Effector CD8-positive, alpha-beta T cell (primary cell): ENCODE data around the gene GH1.
"Not testable (repeated sequence)": the region's sequence is repeated elsewhere in the genome, so short reads cannot be mapped to it uniquely, and the experiment has no call there.

Experiments used
- DNase-seq: peaks from one replicate; lab custom pipeline; 2025; lab: John Stamatoyannopoulos, UW

GH1 gene

DNA sequence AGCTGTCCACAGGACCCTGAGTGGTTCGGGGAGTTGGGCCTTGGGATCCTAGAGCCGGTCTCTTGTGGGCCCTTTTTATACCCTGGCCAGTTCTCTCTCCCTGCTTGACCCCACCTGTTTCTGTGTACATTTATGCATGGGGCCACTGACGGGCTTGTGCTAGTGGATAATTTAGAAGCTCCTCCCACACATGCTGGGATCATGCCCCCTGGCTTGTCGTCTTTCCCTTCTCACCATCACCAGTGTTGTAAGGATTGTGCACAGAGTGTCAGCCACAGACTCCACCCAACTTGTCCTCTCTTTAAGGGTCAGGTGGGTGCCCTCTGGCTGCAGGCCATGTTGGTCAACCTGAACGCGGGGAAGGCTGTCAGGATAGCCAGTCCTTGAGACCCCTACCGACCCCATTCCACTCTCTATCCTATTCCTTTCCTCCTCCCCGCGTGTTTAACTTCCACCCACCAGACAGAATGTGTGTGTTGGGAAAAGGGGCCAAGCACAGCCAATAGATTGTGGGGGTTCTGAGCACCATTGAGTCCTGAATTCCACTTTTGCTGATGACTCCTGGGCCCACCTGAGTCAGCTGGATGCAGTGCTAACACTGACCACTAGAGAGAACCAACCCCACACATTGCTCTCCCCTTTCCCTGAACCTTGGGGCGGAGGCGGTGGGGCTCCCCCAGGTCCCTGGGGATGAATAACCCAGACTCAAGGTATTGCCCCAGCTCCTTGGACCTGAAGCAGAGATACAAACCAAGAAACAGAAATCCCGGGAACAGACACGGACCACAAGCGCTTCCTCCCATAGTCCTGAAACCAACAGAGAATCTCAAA, 21.9 kb downstream of the GH1 start, which contains the start of gene CSH1:
CSH1 (minus strand) TSS at position 51 of the 831 bp plus-strand sequence. CDS start 63 bp downstream, outside the sequence.
- DNase-seq = not testable (repeated sequence)

DNA sequence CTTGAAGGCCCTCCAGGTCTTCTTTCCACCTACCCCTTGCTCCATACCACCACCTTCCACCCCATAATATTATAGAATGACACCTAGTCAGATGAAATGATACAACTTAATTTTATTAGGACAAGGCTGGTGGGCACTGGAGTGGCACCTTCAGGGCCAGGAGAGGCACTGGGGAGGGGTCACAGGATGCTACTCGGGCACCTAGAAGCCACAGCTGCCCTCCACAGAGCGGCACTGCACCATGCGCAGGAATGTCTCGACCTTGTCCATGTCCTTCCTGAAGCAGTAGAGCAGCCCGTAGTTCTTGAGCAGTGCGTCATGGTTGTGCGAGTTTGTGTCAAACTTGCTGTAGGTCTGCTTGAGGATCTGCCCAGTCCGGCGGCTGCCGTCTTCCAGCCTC, 23.8 kb downstream of the GH1 start:
- DNase-seq = not testable (repeated sequence)

DNA sequence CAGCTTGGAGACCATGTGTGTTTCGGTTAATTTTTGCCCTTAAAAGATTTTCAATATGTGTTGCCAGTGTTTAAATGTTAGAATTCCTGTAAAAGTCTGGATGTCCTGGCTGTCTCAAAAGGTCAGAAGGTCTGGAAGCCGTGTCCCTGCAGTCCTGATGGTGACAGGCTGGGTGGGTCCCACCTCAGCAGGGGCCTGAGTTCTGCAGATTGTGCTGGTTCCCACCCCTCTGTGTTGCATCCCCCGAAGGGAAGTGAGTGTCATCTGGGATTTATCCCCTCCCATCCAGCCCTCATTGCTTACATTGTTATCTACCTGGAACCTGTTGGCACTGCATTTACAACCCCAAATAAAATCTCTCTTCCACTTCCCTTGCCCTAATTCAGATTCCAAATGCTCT, 24.6 kb downstream of the GH1 start:
- DNase-seq = not testable (repeated sequence)

DNA sequence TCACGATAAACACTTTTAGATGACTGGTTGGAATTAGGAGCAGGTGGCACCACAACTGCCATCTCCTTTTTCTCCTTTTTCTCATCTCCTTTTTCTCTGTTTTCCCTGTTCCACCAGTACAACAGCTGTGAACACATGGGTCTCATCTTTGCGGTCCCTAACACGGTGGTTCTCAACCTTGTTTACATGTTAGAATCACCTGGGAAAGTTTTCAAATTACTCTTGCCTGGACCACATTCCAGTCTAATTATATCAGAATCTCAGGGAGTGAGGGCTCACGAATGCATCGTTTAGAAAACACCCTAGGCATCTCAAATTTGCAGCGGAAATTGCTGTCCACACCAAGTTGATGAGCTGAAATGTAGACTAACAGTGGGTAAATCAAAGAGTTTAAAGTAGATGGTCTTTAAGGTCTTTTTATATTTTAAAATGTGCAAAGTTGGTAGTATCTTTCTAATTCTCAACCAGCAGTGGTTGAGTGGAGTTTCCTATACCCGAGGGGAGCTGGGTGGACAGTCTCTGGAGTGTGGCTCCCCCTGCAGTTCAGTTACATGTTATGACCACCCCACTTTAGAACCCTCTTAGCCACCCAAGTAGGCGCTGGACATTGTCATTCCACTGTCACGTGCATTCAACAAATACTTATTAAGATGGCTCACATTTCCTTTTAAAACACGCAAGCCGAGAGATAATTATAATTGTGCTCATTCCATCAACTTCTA, 26.2 kb downstream of the GH1 start:
- DNase-seq = not testable (repeated sequence)

DNA sequence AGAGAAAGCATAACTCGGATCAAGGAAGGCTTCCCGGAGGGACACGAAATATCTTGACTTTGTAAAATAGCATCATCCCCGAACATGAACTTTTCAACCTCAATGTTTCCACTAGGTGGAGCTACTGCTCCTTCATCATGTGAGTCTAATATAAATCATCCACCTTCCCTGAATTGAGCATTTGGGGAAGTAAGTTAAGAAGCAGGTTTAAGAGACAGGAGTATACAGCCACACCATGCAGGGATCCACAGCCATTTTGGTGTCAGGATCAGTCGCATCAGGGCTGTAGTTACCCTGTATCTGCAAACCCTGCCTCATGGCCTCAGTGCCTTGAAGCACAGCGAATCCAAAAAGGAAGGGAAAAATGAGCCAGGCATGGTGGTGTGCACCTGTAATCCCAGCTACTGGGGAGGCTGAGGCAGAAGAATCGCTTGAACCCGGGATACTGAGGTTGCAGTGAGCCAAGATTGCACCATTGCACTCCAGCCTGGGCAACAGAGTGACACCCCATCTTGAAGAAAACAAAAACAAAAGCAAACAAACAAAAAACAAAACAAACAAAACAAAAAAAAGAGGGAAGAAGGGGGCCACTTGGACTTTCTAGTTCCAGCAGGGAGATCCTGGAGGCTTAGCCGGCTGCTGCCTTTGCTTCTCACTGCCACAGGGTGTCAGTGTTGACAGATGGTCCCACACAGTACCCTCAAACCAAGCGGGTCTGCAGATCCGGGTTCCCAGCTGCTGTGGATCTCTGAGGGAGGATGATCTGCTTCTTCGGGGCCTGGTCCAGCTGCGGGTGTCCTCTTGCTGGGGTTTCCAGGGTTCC, 29.4 kb downstream of the GH1 start:
- DNase-seq = not testable (repeated sequence)

DNA sequence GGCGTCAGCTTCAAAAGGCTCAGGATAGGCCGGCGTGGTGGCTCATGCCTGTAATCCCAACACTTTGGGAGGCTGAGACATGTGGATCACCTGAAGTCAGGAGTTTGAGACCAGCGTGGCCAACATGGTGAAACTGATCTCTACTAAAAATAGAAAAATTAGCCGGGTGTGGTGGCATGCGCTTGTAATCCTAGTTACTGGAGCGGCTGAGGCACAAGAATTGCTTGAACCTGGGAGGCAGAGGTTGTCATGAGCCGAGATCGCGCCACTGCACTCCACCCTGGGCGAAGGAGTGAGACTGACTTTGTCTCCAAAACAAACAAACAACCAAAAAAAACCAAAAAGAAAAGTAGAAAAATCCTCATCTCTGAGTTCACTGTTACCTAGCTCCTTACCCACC, 33.5 kb downstream of the GH1 start:
- not testable (repeated sequence) for DNase-seq

DNA sequence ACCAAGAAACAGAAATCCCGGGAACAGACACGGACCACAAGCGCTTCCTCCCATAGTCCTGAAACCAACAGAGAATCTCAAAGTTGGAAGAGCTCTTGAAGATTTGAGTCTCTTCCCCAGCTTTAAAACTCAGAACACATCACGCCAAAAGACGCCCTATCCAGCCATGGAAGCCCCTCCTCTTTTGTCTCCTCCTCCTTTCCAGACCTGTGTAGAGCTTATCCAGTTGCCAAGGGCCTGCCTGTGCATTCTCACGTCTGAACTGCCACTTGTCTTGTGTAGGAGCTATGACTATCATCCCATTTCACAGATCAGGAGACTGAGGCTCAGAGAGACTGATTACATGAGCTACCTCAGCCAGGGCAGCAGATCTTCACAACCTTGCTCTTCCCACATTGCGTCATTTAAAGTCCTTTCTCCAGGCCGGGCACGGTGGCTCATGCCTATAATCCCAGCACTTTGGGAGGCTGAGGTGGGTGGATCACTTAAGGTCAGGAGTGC, 36.0 kb downstream of the GH1 start:
- DNase-seq = not testable (repeated sequence)

DNA sequence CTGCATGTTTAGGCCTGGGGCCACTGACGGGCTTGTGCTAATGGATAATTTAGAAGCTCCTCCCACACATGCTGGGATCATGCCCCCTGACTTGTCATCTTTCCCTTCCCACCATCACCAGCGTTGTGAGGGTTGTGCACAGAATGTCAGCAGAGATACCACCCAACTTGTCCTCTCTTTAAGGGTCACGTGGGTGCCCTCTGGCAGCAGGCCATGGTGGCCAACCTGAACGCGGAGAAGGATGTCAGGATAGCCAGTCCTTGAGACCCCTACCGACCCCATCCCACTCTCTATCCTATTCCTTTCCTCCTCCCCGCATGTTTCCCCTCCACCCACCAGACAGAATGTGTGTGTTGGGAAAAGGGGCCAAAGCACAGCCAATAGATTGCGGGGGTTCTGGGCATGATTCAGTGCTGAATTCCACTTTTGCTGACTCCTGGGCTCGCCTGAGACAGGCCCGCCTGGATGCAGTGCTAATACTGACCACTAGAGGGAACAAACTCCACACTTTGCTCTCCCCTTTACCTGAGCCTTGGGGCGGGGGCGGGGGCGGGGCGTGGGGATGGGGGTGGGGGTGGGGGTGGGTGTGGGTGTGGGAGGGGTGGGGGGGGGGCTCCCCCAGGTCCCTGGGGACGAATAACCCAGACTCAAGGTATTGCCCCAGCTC, 36.6 kb downstream of the GH1 start, which contains the start of gene GH2:
GH2 (minus strand) TSS at position 10 of the 667 bp plus-strand sequence. CDS start 143 bp downstream, outside the sequence.
- peak; percentile 29 for DNase-seq

DNA sequence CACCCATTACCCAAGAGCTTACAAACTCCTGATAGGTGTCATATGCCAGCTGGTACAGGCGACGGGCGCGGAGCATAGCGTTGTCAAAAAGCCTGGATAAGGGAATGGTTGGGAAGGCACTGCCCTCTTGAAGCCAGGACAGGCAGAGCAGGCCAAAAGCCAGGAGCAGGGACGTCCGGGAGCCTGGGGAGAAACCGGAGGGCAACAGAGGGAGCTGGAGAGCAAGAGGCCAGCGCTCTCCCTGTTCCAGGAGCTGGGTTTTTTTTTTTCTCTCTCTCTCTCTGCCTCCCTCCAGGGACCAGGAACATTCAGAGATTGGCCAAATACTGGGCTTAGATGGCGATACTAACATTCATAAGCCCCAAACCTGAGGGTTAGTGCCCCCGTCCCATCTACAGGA, 37.3 kb downstream of the GH1 start:
- not testable (repeated sequence) for DNase-seq

DNA sequence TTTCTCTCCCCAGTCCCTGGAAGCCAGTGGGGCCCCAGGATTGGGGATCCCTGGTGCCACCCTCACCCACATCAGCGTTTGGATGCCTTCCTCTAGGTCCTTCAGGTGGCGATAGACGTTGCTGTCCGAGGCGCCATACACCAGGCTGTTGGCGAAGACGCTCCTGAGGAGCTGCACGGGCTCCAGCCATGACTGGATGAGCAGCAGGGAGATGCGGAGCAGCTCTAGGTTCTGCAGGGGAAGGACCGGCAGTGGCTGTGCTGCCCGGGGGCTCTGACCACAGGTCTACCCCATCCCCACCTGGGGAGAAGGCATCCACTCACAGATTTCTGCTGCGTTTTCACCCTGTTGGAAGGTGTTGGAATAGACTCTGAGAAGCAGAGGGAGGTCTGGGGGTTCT, 37.9 kb downstream of the GH1 start:
- DNase-seq = no peak

DNA sequence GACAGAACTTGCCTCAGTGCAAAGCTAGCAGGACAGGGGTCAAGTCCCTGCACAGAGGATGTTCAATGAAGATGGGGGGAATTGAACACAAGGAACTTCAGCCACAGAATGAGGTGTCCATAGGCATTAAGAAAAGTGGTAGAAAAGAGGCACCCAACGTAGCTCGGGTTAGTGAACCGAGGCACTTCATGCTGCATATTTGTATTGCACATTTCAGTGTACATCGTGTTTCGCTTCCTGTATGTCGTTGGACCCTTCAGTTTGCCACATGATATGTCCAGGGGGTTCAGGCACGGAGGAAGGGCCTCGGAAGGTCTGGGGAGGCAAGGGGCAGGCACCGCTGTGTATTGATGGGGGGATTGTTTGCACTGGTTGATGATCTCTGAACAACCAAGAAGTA, 40.2 kb downstream of the GH1 start:
- DNase-seq = not testable (repeated sequence)

DNA sequence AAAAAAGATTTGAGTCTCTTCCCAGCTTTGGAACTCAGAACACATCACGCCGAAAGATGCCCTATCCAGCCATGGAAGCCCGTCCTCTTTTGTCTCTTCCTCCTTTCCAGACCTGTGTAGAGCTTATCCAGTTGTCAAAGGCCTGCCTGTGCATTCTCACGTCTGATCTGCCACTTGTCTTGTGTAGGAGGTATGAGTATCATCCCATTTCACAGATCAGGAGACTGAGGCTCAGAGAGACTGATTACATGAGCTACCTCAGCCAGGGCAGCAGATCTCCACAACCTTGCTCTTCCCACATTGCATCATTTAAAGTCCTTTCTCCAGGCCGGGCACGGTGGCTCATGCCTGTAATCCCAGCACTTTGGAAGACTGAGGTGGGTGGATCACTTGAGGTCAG, 43.9 kb downstream of the GH1 start:
- DNase-seq = not testable (repeated sequence)

DNA sequence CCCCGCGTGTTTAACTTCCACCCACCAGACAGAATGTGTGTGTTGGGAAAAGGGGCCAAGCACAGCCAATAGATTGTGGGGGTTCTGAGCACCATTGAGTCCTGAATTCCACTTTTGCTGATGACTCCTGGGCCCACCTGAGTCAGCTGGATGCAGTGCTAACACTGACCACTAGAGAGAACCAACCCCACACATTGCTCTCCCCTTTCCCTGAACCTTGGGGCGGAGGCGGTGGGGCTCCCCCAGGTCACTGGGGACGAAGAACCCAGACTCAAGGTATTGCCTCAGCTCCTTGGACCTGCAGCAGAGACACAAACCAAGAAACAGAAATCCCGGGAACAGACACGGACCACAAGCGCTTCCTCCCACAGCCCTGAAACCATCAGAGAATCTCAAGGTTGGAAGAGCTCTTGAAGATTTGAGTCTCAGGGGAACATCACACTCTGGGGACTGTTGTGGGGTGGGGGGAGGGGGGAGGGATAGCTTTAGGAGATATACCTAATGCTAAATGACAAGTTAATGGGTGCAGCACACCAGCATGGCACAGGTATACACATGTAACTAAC, 44.5 kb downstream of the GH1 start:
- not testable (repeated sequence) for DNase-seq

DNA sequence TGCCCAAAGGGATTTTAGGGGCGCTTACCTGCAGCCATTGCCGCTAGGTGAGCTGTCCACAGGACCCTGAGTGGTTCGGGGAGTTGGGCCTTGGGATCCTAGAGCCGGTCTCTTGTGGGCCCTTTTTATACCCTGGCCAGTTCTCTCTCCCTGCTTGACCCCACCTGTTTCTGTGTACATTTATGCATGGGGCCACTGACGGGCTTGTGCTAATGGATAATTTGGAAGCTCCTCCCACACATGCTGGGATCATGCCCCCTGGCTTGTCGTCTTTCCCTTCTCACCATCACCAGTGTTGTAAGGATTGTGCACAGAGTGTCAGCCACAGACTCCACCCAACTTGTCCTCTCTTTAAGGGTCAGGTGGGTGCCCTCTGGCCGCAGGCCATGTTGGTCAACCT, 45.1 kb downstream of the GH1 start, which contains the start of gene CSH2:
CSH2 (minus strand) TSS at position 101 of the 400 bp plus-strand sequence; CDS start at position 38, 63 bp downstream.
- not testable (repeated sequence) for DNase-seq

DNA sequence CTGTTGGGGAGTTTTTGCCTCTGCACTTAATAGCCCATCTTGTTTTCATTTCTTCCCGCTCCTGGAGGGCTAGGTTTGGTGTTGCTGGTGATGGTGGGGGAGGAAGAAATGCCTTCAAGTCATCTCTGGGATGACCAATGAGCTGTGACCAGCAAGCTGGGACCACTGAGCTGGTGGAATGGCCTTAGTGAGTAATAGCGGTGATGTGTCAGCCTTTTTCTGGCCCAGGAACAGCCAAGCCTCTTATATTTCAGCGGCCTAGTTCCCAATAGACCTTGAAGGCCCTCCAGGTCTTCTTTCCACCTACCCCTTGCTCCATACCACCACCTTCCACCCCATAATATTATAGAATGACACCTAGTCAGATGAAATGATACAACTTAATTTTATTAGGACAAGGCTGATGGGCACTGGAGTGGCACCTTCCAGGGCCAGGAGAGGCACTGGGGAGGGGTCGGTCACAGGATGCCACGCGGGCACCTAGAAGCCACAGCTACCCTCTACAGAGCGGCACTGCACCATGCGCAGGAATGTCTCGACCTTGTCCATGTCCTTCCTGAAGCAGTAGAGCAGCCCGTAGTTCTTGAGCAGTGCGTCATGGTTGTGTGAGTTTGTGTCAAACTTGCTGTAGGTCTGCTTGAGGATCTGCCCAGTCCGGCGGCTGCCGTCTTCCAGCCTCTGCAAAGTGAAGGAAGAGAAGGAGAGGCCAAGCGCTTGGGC, 46.8 kb downstream of the GH1 start:
- not testable (repeated sequence) for DNase-seq

DNA sequence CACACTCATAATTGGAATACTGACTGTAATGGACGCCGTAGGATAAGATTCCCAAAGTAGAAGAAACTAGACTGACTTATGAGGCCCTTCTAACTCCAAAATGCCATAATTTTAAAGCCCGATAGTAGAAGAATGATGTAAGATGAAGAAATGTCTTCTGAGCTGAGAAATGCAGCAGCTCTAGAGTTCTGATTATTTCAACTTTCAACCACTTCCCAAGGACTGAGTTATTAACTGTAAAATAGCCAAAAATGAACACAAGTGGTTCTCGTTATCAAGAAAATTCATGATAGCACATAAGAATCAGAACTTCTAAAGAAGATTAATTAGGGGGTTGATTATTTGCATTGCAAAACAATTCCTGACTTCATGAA, 48.4 kb downstream of the GH1 start:
- not testable (repeated sequence) for DNase-seq

DNA sequence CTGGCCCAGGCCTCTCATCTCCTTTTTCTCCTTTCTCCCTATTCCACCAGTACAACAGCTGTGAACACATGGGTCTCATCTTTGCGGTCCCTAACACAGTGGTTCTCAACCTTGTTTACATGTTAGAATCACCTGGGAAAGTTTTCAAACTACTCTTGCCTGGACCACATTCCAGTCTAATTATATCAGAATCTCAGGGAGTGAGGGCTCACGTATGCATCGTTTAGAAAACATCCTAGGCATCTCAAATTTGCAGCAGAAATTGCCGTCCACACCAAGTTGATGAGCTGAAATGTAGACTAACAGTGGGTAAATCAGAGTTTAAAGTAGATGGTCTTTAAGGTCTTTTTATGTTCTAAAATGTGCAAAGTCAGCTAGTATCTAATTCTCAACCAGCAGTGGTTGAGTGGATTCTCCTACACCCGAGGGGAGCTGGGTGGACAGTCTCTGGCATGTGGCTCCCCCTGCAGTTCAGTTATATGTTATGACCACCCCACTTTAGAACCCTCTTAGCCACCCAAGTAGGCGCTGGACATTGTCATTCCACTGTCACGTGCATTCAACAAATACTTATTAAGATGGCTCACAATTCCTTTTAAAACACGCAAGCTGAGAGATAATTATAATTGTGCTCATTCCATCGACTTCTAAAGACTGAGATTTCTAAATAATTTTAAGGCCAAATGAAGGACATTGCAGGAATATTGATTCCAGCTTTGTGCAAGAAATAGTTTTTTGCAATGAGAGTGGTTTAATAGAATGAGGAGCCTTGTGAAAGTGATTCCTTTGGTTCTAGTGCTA, 48.9 kb downstream of the GH1 start:
- not testable (repeated sequence) for DNase-seq
